ENCODE measurements around the gene COG5. TPM values are rescaled to one million over a fixed set of nuclear protein-coding genes. Genes with fewer than 3 reads are reported as not detected.

COG5 gene
- total and polyA plus RNA-seq, 2 of the 8 experiments (the other 6 are each of a cell fraction or from before 2014, with no cell fraction given): 10.5 to 28.1 TPM

DNA sequence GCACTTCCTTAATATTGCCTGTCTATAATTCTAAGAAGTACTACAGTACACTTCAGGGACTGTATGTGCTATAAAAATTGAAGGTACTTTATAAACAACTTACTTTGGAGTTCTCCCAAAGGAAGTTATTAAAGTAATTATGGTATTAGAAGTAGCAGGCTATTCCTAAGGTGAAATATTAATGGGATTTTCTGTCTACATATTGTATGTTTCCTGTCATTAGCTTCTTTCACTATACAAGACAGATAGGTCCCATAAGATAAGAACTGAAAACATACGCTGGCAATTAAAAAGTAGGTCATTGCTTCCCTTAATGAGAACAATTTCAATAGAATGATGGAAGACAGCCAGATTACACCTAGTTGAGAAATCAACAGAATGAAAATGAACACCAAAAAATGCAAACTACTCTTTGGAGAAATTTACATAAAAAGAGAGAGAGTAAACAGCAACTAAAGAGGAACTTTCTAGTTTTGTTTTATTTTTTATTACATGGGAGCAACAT lies 248.0 kb downstream of the COG5 start:
- DNase-seq (ENCODE audit: low read depth in 1 of 2, low spot score in 2 of 2): no peak
- Histone ChIP-seq H2BK20ac (ENCODE audit: low read length) (no peak overlapping the region), H2BK15ac (ENCODE audit: low read length) (no peak overlapping the region), H3K56ac (replicated peaks; ENCODE audit: insufficient read length, low read depth, low read length) (no peak overlapping the region), H3K36me3 (ENCODE audit: control insufficient read depth in 2 of 4, insufficient read depth in 4 of 4, low read length in 3 of 4) (no peaks in the 10 kb centered on the region), H3K14ac (ENCODE audit: insufficient read length) (no peak overlapping the region), H3K9ac (replicated peaks in 1 of 4; ENCODE audit: extremely low read depth in 1 of 4, low read depth in 3 of 4, low read length in 3 of 4) (no peak overlapping the region), H2BK12ac (ENCODE audit: low read depth, low read length) (no peak overlapping the region), H4K8ac (ENCODE audit: extremely low read depth, insufficient read depth, low read length) (no peak overlapping the region), H2AFZ (ENCODE audit: low read length) (no peak overlapping the region), H3K9me3 (ENCODE audit: insufficient read depth in 2 of 2, low read depth in 1 of 2, low read length in 1 of 2) (no peaks in the 10 kb centered on the region), H3K4me1 (replicated peaks in 1 of 4; ENCODE audit: control insufficient read depth in 3 of 4, insufficient read depth in 4 of 4, low read length in 3 of 4) (no peaks in the 10 kb centered on the region), H3K79me2 (ENCODE audit: control insufficient read depth in 1 of 2, insufficient read depth in 2 of 2, low read length in 2 of 2) (no peaks in the 10 kb centered on the region), H4K20me1 (replicated peaks in 1 of 2; ENCODE audit: control insufficient read depth in 1 of 2, insufficient read depth in 2 of 2, low read length in 2 of 2) (no peaks in the 10 kb centered on the region), H3K4ac (replicated peaks; ENCODE audit: insufficient read length, low read depth, low read length) (no peak overlapping the region), H2BK120ac (replicated peaks; ENCODE audit: low read depth, low read length) (no peak overlapping the region), H4K91ac (replicated peaks; ENCODE audit: insufficient read length, low read length) (no peak overlapping the region), H3K18ac (ENCODE audit: extremely low read depth, low read length) (no peak overlapping the region), H3K79me1 (ENCODE audit: low read depth, low read length) (no peaks in the 10 kb centered on the region), H2BK5ac (ENCODE audit: low read depth, low read length) (no peak overlapping the region), H3K23ac (ENCODE audit: insufficient read length) (no peak overlapping the region), H2AK5ac (ENCODE audit: low read depth, low read length) (no peak overlapping the region), H4K5ac (ENCODE audit: insufficient read length, low read depth, low read length) (no peak overlapping the region), H3K4me3 (ENCODE audit: extremely low read depth in 1 of 4, insufficient read depth in 2 of 4, low read depth in 3 of 4, low read length in 4 of 4) (no peak overlapping the region), H3K27ac (ENCODE audit: low read depth, low read length) (no peak overlapping the region), H3K23me2 (ENCODE audit: low read depth, low read length) (no peaks in the 10 kb centered on the region), H3K4me2 (ENCODE audit: insufficient read depth in 1 of 2, low read depth in 2 of 2, low read length in 2 of 2) (no peak overlapping the region), H3K27me3 (replicated peaks in 1 of 4; ENCODE audit: control insufficient read depth in 3 of 4, extremely low read depth in 1 of 4, insufficient read depth in 3 of 4, low read length in 3 of 4) (no peaks in the 10 kb centered on the region)
- no peak for FAIRE-seq
- WGBS, 2 experiments (ENCODE audit: extremely low coverage in 1 of 2, insufficient coverage in 1 of 2, insufficient read length in 1 of 2, insufficient replicate concordance in 2 of 2, low coverage in 1 of 2, low lambda C conversion rate in 2 of 2, missing lambda C conversion rate in 1 of 2): 100% methylated on average over 1 of the region's 1 CpG; no CpG with 5 or more reads in 1 of the 2 experiments
- POLR2A ChIA-PET (ENCODE audit: partially characterized antibody): interaction anchor here (0.6 kb wide), 1 partner anchor 211 kb away, joined by 3 read pairs; no protein-coding TSS in a partner anchor
- CTCF ChIA-PET (ENCODE audit: partially characterized antibody): no interaction called here
- TF ChIP-seq RAD21 (IDR thresholded peaks at IDR 0.05 in 1 of 2, conservative IDR thresholded peaks at IDR 0.05 in 1 of 2; ENCODE audit: low read depth in 2 of 2, low read length in 2 of 2) (no peak), SIX5 (IDR thresholded peaks at IDR 0.05; ENCODE audit: low read depth, low read length) (no peak), SIRT6 (IDR thresholded peaks at IDR 0.05; ENCODE audit: low read length) (no peak), GTF2F1 (IDR thresholded peaks at IDR 0.05; ENCODE audit: borderline replicate concordance, low read depth, low read length) (no peak), FOSL1 (IDR thresholded peaks at IDR 0.05; ENCODE audit: insufficient read depth, low read depth, low read length) (no peak), CREB1 (IDR thresholded peaks at IDR 0.05) (no peak), NRF1 (IDR thresholded peaks at IDR 0.05; ENCODE audit: low read depth, low read length) (no peak), KDM1A (IDR thresholded peaks at IDR 0.05; ENCODE audit: borderline replicate concordance, low read length) (no peak), EZH2 (IDR thresholded peaks at IDR 0.05; ENCODE audit: low read depth, low read length, severe bottlenecking) (no peak), GABPA (IDR thresholded peaks at IDR 0.05; ENCODE audit: borderline replicate concordance, insufficient read depth, low read length) (no peak), MAFK (IDR thresholded peaks at IDR 0.05; ENCODE audit: low read depth, low read length) (no peak), TEAD4 (IDR thresholded peaks at IDR 0.05; ENCODE audit: low read depth, low read length) (no peak), PHF8 (conservative IDR thresholded peaks at IDR 0.05; ENCODE audit: low read depth, low read length) (no peak)
- TF ChIP-seq, protein P1, sequence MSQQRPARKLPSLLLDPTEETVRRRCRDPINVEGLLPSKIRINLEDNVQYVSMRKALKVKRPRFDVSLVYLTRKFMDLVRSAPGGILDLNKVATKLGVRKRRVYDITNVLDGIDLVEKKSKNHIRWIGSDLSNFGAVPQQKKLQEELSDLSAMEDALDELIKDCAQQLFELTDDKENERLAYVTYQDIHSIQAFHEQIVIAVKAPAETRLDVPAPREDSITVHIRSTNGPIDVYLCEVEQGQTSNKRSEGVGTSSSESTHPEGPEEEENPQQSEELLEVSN (IDR thresholded peaks at IDR 0.05): no peak
